Activated gamma-delta T cell treated with Interleukin-2 at 50 U/mL for 16 hours (primary cell): ENCODE measurements around the gene CATSPERZ.

ENCODE experiments used
- DNase-seq: peaks from one replicate; pipeline ENCODE4 v3.0.0-alpha.2; 2020

CATSPERZ gene

DNA sequence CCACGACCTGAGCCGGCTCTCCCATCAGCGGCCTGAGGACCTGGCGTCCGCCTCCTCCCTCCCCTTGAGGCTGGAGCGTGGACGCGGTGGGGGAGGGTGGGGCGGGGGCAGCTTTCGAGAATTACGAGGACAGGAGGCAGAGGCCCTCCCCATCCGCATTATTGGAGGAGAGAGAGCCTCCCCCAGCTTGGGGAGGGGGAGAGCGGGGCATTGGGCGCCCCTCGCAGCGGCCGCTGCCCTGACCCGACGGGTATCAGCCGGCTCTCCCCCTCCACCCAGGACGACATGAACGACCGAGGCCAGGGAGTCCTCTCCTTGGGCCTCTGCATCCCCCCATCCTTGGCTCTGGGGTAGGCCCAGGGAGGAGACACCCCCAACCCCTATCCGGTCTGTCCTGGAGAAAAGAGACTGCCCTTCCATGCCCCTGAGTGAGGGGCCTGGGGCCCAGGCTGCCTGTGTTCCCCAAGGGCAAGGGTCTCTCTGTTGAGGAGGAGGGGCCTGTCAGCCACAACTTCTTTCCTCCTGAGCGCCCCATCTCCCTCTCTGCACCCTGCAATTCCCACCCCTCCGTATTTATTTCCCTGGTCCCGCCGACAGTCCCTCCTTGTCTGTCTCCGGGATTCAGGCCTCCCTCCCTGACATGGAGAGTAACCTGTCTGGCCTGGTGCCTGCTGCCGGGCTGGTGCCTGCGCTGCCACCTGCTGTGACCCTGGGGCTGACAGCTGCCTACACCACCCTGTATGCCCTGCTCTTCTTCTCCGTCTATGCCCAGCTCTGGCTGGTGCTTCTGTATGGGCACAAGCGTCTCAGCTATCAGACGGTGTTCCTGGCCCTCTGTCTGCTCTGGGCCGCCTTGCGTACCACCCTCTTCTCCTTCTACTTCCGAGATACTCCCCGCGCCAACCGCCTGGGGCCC, 14.0 kb upstream of the CATSPERZ start:
- DNase-seq = no peak

DNA sequence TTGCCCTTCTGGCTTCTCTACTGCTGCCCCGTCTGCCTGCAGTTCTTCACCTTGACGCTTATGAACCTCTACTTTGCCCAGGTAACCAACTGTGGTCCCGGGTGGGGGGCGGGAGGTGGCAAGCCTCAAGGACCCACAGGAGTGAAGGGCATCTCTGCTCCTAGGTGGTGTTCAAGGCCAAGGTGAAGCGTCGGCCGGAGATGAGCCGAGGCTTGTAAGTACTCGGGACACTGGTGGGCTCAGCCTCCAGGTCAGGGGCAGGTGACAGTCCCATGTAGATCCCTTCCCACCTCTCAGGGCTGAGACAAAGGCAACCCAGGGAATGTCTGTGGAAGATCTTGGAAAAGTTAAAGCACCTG, 13.4 kb upstream of the CATSPERZ start:
- no peak for DNase-seq

DNA sequence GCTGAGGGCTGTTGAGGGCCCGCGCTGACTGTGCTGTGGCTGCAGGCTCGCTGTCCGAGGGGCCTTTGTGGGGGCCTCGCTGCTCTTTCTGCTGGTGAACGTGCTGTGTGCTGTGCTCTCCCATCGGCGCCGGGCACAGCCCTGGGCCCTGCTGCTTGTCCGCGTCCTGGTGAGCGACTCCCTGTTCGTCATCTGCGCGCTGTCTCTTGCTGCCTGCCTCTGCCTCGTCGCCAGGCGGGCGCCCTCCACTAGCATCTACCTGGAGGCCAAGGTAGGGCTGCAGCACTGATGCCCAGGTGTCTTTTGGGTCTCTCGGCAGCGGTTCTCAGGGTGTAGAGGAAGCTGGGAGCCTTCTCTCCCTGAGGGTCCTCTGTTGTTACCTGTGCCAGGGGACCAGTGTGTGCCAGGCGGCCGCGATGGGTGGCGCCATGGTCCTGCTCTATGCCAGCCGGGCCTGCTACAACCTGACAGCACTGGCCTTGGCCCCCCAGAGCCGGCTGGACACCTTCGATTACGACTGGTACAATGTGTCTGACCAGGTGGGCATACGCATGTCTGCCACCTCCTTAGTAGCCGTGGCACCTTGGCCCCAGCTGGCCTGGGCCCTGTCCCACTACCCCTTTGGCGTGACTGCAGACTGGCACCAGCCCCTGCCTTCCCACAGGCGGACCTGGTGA, 12.3 kb upstream of the CATSPERZ start:
- DNase-seq = no peak

DNA sequence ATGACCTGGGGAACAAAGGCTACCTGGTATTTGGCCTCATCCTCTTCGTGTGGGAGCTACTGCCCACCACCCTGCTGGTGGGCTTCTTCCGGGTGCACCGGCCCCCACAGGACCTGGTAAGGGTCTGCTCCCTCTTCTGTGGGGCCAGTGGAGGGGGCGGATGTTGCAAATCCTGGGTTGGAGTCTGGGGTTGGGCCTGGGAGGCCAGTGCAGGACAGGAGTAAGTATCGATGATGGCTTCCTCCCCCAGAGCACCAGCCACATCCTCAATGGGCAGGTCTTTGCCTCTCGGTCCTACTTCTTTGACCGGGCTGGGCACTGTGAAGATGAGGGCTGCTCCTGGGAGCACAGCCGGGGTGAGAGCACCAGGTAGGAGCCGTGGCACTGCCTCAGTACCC, 11.8 kb upstream of the CATSPERZ start:
- no peak for DNase-seq

DNA sequence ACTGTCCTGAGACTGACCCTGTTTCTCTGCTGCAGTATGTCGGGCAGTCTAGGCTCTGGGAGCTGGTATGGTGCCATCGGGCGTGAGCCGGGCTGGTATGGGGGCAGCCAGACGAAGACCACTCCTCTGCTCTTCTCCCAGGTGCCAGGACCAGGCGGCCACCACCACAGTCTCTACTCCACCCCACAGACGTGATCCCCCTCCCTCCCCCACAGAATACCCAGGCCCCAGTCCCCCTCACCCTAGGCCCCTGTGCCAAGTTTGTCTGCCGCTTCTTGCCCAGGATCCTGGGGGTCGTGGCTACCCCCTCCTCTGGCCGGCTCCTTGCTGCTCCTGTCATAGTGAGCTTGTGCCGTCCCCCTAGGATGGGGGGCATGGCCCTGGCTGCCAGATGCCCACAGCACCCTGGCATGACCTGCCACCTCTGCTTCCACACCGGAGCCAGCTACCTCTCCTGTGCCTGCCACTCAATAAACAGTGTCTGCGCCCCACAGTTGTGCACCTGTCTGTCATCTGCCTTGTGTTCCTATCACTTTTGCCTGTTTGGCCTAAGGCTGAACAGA, 11.1 kb upstream of the CATSPERZ start:
- DNase-seq = no peak

DNA sequence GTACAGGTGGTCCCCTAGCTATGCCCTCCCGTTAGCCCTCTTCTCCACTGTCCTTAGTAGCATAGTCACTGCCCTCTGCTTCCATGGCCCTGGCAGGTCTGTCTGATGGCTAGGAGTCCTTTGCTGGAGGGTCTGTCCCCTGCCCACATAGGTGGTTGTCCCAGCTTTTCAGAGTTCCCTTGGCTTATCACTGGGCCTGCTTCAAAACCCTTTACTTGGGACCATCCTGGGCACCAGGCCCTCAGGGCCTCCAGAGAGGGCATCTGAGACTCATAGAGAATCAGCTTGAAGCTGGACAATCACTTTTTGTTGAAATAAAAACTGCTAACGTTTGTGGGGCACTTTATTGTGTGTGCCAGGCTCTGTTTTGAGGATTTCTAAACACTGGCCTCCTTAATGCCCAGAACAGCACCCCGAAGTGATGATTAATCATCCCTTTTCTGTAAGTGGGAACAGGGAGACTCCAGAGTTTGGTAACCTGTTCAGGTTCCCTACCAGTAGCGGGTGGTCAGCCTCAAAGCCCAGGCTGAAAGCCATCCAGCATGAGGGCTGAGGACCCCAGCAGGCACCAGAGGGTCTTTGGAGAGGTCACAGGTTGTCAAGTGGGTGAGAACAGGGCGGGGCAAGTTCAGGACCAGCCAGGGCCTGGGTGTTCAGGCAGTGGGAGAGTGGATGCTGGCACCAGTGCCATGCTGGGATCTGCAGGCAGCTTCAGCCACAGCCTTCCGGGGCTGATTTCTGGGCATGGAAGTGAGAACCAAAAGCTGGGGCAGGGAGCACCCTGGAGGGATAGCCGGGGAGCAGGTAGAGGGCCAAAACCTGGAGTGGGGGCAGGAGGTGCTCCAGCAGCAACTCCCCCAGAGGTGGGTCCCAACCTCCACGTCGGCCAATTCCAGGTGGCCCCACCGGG, 9.6 kb upstream of the CATSPERZ start:
- DNase-seq = no peak

DNA sequence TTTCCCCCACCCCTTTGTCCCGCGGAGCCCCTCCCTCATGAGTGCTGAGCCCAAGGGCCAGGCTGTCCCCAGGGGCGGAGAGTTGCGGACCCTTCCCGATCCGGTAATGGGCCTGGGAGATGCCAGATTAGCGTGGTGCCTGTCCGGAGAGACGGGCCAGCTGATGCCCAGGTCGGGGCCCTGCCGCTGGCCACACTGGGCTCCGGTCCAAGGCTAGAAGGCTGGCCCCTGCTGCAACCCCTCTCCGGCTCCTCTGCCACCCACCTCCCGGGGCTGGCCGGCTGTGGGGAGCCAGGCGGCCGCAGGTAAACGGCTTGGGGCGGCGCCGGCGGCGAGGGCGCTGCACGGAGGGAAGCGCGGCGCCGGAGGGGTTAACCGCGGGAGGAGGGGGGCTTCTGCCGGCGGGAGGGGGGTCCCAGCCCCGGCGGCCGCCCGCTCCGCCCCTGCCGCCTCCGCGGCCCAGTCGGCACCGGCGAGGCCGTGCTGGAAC, 8.9 kb upstream of the CATSPERZ start, which contains the start of gene KCNK4:
TSS of gene KCNK4 (plus strand) at position 41 of the 490 bp plus-strand sequence. CDS start 1,717 bp downstream, outside the sequence.
- no peak for DNase-seq

DNA sequence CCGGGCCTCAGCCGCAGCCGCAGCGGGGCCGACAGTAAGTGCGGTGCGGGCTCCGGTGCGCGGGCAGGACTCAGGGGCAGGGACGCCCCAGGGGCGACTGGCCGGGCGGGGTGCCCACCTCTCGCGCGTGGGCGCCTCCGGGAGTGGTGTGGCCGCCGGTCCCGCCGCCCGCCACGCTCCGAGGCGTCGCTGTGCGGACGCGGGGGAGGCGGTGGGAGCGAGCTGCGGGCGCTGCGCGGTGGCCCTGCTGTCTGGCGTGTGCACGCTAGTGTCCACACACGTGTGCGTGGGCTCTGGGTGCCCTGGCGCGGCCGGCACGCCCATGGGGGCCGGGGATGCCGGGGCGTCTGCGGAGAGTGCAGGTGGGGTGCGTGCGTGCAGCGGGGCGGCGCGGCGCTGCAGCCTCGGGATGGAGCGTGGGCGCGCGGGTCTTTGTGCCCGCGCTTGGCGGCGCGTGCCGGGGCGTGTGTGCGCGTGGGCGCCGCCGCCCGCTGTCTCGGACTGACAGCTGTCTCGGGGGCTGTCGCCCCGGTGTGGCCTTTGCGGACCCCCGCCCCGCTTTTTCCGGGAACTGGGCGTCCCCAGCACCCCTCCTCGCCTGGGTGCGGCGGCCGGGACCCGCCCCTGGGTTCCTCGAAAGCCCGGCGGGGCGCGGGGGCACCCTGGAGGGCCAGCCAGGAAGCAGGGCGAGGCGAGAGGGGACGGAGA, 8.3 kb upstream of the CATSPERZ start:
- no peak for DNase-seq

DNA sequence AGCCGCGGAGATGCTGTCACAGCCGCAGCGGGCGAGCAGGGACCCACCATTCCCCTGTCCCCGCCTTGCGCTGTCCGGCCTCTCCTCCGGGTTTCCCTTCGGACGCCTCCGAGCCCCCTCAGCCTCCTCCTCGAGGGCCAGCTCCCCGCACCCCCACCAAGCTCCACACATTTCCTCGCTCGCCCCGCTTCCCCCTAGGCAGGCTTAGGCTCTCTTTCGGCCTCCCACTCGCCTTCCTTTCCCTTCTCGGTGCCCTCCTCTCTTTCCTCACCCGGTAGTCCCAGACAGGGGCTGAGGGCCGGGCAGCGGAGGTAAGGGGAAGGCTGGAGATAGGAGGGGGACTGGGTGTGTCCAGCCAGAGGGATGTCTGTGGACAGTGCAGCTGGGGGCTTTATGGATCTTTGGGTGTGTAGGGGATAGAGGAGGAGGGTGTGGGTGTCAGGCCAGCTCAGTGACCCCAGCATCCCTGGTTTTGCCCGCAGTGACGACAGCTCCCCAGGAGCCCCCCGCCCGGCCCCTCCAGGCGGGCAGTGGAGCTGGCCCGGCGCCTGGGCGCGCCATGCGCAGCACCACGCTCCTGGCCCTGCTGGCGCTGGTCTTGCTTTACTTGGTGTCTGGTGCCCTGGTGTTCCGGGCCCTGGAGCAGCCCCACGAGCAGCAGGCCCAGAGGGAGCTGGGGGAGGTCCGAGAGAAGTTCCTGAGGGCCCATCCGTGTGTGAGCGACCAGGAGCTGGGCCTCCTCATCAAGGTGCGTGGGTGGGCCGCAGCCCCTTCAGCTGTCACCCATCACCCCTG, 7.5 kb upstream of the CATSPERZ start:
- no peak for DNase-seq

DNA sequence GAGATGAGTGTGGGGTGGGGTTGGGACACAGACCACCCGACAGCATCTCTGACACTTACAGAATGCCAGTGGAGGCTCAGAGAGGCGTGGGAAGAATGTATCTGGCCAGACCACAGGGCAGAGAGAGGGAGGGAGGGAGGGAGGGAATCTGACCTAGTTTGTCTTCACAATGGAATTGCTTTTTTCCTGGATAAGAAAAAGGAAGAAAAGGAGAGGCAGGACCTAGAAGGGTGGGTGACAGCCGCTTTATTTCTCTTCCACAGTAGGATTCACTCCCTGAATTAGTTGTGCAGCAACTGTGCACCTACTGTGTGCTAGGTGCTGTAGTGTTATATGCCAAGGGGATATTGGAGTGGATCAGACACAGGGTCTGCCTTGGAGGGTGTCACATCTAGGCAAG, 5.4 kb upstream of the CATSPERZ start:
- DNase-seq = no peak

DNA sequence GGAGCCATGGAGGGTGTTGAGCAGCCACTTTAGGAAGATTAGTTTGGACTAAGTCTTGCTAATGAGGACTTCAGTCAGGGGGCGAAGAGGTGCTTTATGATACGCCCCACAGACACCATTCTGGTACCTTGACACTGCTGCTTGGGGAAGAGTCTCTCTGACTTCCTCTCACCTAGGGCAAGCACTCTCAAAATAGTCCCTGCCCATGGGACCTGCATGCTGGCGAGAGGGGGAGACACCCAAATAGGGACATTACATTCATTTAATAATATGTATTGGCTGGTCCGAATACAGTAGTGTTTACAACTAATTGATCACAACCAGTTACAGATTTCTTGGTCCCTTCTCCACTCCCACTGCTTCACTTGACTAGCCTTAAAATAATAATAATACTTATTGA, 4.4 kb upstream of the CATSPERZ start:
- no peak for DNase-seq

DNA sequence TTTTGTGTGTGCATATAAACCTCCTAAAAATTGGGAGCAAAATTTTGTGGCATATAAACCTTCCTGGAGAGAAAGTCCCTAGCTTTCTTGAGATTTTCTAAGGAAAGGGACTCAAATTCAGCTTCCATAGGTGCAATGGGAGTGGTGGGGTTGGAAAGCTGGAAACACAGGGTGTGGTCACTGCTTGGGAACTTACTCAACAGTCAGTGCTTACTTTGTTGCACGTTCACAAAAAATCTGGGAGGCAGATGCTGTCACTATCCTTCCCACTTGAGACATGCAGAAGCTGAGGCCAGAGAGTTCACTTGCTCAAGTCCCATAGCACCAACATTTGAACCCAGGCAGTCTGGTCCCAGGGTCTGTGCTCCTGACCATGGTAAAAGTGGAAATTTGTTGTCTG, 3.9 kb upstream of the CATSPERZ start:
- no peak for DNase-seq

DNA sequence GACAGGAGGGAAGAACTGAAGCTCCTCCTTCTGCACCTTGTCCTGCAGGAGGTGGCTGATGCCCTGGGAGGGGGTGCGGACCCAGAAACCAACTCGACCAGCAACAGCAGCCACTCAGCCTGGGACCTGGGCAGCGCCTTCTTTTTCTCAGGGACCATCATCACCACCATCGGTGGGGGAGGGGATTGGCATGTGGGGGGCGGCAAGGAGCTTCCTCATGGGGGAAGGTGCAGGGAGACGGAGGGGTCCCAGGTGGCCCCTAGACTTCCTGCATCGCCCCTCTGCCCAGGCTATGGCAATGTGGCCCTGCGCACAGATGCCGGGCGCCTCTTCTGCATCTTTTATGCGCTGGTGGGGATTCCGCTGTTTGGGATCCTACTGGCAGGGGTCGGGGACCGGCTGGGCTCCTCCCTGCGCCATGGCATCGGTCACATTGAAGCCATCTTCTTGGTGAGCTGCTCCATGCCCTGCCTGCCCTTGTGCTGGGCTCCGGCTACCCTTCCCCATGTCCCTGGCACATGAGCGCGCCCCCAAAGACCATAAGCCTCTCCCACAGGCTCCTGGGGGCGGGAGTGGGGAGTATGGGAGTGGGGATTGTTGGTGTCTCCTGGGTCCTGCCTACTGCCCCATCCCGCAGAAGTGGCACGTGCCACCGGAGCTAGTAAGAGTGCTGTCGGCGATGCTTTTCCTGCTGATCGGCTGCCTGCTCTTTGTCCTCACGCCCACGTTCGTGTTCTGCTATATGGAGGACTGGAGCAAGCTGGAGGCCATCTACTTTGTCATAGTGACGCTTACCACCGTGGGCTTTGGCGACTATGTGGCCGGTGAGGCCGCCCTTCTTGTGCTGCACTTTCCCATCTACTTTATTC, 3.1 kb upstream of the CATSPERZ start:
- DNase-seq = no peak

DNA sequence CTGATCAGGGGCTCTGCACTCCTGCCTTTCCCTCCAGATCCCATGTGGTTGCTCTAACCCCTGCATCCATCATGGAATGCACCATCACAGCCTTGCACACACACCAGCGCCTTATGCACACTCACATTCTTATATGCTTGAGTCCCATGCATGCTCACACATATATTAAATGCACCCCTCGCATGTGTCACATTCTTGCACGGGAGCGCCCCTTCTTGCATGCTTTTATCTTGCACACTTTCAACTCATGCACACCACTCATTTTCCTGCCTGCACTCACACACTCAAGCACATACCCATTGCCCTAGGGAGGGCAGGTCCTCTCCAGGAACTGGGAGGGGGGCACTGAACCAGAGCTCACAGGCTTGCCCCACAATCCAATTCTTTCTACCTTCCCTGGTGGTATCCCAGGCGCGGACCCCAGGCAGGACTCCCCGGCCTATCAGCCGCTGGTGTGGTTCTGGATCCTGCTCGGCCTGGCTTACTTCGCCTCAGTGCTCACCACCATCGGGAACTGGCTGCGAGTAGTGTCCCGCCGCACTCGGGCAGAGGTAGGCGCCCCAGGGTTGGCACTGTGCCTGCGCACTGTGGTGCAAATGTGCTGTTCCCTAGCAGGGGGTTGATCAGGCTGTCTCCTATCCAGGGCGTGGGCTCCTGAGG, 2.3 kb upstream of the CATSPERZ start:
- no peak for DNase-seq

DNA sequence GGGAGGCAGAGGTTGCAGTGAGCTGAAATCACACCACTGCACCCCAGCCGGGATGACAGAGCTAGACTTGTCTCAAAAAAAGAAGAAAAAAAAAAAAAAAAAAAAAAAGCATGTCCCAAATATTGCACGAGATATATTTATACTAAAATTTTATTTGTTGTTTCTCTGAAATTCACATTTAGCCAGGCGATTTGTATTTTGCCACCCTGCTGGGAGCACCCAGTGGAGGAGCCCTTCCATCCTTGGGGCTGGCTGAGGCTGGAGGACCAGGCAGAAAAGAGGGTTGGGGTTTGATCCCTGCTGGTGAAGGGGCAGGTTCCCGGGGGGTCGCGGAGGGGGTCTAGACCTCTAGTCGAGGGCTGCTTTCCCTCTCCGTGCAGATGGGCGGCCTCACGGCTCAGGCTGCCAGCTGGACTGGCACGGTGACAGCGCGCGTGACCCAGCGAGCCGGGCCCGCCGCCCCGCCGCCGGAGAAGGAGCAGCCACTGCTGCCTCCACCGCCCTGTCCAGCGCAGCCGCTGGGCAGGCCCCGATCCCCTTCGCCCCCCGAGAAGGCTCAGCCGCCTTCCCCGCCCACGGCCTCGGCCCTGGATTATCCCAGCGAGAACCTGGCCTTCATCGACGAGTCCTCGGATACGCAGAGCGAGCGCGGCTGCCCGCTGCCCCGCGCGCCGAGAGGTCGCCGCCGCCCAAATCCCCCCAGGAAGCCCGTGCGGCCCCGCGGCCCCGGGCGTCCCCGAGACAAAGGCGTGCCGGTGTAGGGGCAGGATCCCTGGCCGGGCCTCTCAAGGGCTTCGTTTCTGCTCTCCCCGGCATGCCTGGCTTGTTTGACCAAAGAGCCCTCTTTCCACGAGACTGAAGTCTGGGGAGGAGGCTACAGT, 952 bp upstream of the CATSPERZ start:
- DNase-seq = no peak

DNA sequence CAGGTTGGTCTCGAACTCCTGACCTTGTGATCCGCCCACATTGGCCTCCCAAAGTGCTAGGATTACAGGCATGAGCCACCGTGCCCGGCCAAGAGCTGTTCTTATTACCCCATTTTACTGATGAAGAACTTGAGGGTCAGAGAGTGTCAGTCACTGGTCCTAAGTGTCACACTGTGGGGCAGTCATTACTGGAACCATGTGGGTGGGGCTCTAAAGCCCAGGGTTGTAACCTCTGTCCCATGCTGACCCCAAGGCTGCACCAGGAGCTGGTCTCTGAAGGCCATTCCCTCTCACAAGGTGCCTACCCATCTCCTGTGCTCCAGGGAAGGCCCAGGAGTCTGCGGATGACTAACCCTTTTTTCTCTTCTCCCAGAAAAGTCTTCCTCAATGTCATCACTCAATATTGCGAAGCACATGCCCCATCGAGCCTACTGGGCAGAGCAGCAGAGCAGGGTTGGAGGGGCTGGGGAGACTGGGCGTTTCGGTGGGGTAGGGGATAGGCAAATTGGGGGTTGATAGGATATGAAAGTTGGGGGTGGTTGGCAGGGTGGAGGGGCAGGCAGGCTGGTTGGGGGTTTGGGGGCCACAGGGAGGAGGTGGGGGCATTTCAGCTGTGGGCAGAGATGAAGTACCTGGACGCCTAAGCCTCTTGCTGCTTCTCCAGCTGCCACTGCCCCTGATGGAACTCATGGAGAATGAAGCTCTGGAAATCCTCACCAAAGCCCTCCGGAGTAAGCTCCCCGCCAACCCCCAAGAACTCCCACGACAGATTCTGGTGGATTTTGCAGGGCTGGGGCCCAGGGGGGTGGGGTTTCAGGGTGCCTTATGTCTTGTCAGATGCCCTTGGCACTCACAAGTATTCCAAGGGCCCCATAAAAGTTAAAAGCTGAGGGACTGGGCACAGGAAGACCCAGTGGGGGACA, 3.2 kb downstream of the CATSPERZ start:
- no peak for DNase-seq

DNA sequence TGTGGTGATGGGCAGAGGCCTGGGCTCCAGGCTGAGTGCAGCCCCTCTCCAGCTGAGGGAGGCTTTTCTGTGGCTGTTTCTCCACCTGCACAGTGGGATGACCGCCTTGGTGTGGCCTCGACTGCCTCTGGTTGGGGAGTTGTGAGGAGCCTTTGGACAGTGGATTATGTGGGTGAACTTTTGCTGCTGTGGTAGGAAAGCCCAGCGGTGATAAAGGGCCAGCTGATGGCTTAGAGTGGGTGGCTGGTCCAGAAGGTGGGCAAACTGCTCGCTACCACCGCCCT, 3.8 kb downstream of the CATSPERZ start:
- DNase-seq = no peak
